HG03159 (cell line): ENCODE measurements around the gene NSMF.
A peak's percentile ranks its signal among the peaks of the same experiment; 100 is the strongest.

ENCODE experiments used
- ATAC-seq: cut with Tn5 transposase; IDR thresholded peaks from one replicate; pipeline ENCODE4 v1.9.1; 2021; ENCODE audit warnings: mild to moderate bottlenecking, moderate library complexity; ENCODE audit not compliant: unreplicated experiment

NSMF gene

GRCh38 chr9:137434498-137435380 lies 24.4 kb downstream of the NSMF start:
- no peak for ATAC-seq

GRCh38 chr9:137433916-137434431 lies 25.2 kb downstream of the NSMF start:
- no peak for ATAC-seq

- no peak for ATAC-seq
These were observed 25.7 kb downstream of the NSMF start for GRCh38 chr9:137433349-137433915.

- no peak for ATAC-seq
These were observed 26.3 kb downstream of the NSMF start for GRCh38 chr9:137432687-137433348.

- no peak for ATAC-seq
These were observed 27.7 kb downstream of the NSMF start for GRCh38 chr9:137431416-137431931.

- no peak for ATAC-seq
These were observed 28.3 kb downstream of the NSMF start for GRCh38 chr9:137430723-137431415.

GRCh38 chr9:137429974-137430722 lies 29.0 kb downstream of the NSMF start:
- ATAC-seq, result no peak

- ATAC-seq, result no peak
These were observed 29.6 kb downstream of the NSMF start for GRCh38 chr9:137429546-137429890.

- no peak for ATAC-seq
These were observed 30.1 kb downstream of the NSMF start for GRCh38 chr9:137428841-137429545.

GRCh38 chr9:137428311-137428630 lies 30.9 kb downstream of the NSMF start:
- ATAC-seq, result no peak

GRCh38 chr9:137427454-137428310 lies 31.5 kb downstream of the NSMF start:
- ATAC-seq, result no peak

GRCh38 chr9:137426018-137426681 lies 33.0 kb downstream of the NSMF start:
- ATAC-seq, result no peak

GRCh38 chr9:137423514-137424291 lies 35.4 kb downstream of the NSMF start:
- peak; percentile 35 for ATAC-seq

GRCh38 chr9:137422604-137423513 lies 36.3 kb downstream of the NSMF start, which contains the start of the genes EXD3 and NOXA1:
TSS of gene EXD3 (minus strand) at chr9:137423162. CDS start at chr9:137395357, 27,805 bp downstream.
TSS of gene NOXA1 (plus strand) at chr9:137423393. CDS start at chr9:137423530, 137 bp downstream.
- ATAC-seq, result peak; percentile 85

GRCh38 chr9:137421838-137422603 lies 37.1 kb downstream of the NSMF start:
- no peak for ATAC-seq
